Heart left ventricle (tissue), 16 donors: Measurements from ENCODE around the gene ACSM5. TPM values are rescaled to one million over a fixed set of nuclear protein-coding genes. Genes with fewer than 3 reads are reported as not detected.

Source experiments
- ATAC-seq, 4 donors: fragments of 200-7000 bp; cut with Tn5 transposase; one replicate each; pipeline ENCODE4 v1.9.1; 2020 to 2022; ENCODE audit warnings: moderate library complexity in 4 of 4, mild to moderate bottlenecking in 3 of 4, moderate number of reproducible peaks in 1 of 4
- DNase-seq, 5 donors: peaks; one replicate each; pipeline ENCODE4 v3.0.0-alpha.2; 2020
- H3K27ac ChIP-seq, 12 donors: fragments of 200-600 bp; sonication (generic) in 4 of 12; one replicate each; pipeline versions ENCODE4 v1.5.0 to v1.8.0; 2016 to 2022; ENCODE audit warnings: mild to moderate bottlenecking in 2 of 12
- H3K27me3 ChIP-seq, 9 donors: fragments of 200-600 bp; sonication (generic) in 2 of 9; one replicate each; pipeline versions ENCODE4 v1.5.1 to v1.8.0; 2016 to 2022; ENCODE audit warnings: mild to moderate bottlenecking in 3 of 9
- H3K36me3 ChIP-seq, 9 donors: fragments of 200-600 bp; sonication (generic) in 2 of 9; one replicate each; pipeline versions ENCODE4 v1.5.0 to v1.8.0; 2018 to 2022; ENCODE audit warnings: mild to moderate bottlenecking in 2 of 9
- H3K4me1 ChIP-seq, 12 donors: fragments of 200-600 bp; sonication (generic) in 4 of 12; one replicate each; pipeline versions ENCODE4 v1.5.0 to v1.8.0; 2016 to 2022; ENCODE audit warnings: mild to moderate bottlenecking in 3 of 12
- H3K4me3 ChIP-seq, 12 donors: fragments of 200-600 bp; sonication (generic) in 4 of 12; one replicate each; pipeline versions ENCODE4 v1.5.0 to v1.8.0; 2017 to 2022; ENCODE audit warnings: mild to moderate bottlenecking in 9 of 12, moderate library complexity in 4 of 12
- H3K9me3 ChIP-seq, 12 donors: fragments of 200-600 bp; sonication (generic) in 4 of 12; one replicate each; pipeline versions ENCODE4 v1.5.0 to v1.8.0; 2016 to 2022; ENCODE audit warnings: mild to moderate bottlenecking in 1 of 12
- POLR2A ChIP-seq, 2 donors: fragments of 450-650 bp; IDR thresholded peaks; one replicate each; pipeline ENCODE4 v1.6.1; 2017; ENCODE audit warnings: antibody characterized with exemption in 2 of 2, mild to moderate bottlenecking in 2 of 2, moderate library complexity in 2 of 2
- WGBS, 4 donors: extraction: QIAGEN DNeasy Blood & Tissue Kit in 2 of 4; methylation state at CpG; one replicate each; pipeline versions ENCODE4 v1.1.5 to v1.1.7; 2013 to 2018; 5-methylcytosine and 5-hydroxymethylcytosine counted together
- intact Hi-C, 10 donors: fragments of 100-400 bp; cut with DNase I; formaldehyde crosslinking; loops; one replicate each; pipeline versions ENCODE4 v1.11.1 to v1.14.2; 2022
- polyA plus RNA-seq, 2 donors: library from polyadenylated mRNA; stranded (reverse); fragments of 200-250 nt; gene quantifications; one replicate each; pipeline ENCODE4 v1.2.3, GENCODE V29; 2013
- total RNA-seq, 9 donors: library from RNA; depleted of rRNA in 2 of 9; stranded (reverse); fragments of >200 nt in 2 of 9; fragmentation: NEBNext Ultra II Directional in 3 of 9; extraction: Animal tissue kit (Norgen Biotek cat#: 25700) in 3 of 9; gene quantifications; one replicate each; pipeline versions ENCODE4 v1.1.0 to v1.2.4, GENCODE V29; 2016 to 2023
- TF ChIP-seq, protein P1 (sequence below), 12 donors: fragments of 200-600 bp; sonication (generic) in 4 of 12; IDR thresholded peaks; one replicate each; pipeline versions ENCODE4 v1.5.0 to v1.8.0; 2018 to 2022; ENCODE audit warnings: antibody characterized with exemption in 12 of 12, mild to moderate bottlenecking in 5 of 12
- donor health status: ischemic (EF 13 %, LVEDD 7.1; RV severe dilation, severe dysfunction).
- donor health status: healthy with polysubstance abuse.
- donor health status: DM: no; HTN: yes; CAD: no.
- donor health status: DM: no; HTN: no; CAD: no.
- donor health status: ischemic (EF 25% LVEDD 6.9; RV normal size, moderate dysfunction).
- donor health status: ischemic (EF 25% LVEDD 5.7; RV mildly dilated, moderate dysfunction).
- donor health status: healthy.
- donor health status: DM: yes; HTN: yes; CAD: no.
- donor health status: ischemic (EF 35%, LVEDD 5.7; RV mildly dilated, moderate dysfunction).
- donor health status: nonischemic (EF 11% LVEDD 7.7; RV severe dilation, severe dysfunction).
- donor health status: DM: yes; HTN: yes; CAD: no.
- donor health status: PGD.
- donor health status: ischemic (EF 29% LVEDD 5.4; RV normal size, mild dysfunction).
- donor health status: nonischemic (EF 23%, LVEDD 6.1; RV moderate dilation, normal function).

The ACSM5 gene
- total and polyA plus RNA-seq, 11 donors, result 0.17 to 12.6 (median 0.73) TPM; not detected in 1

DNA sequence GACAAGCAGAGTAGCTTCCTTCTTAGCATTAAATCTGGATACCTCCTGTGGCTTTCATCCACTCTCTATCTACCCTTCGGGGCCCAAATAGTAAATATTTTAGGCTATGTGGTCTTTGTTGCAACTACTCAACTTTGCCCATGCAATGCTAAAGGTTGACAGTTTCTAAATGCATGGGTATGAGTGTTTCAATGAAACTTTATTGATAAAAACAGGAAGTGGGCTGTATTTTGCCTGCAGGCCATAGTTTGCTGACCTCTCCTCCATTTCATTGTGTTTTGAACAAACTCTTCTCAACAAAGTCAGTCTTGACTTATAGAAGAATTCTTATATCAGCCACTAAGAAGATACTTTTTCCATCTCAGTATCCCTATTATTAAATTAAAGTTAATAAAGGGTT lies 76.1 kb downstream of the ACSM5 start:
- H3K27me3 ChIP-seq, result no peaks in the 10 kb centered on the region
- no peaks in the 10 kb centered on the region for H3K4me1 ChIP-seq
- TF ChIP-seq, protein P1, sequence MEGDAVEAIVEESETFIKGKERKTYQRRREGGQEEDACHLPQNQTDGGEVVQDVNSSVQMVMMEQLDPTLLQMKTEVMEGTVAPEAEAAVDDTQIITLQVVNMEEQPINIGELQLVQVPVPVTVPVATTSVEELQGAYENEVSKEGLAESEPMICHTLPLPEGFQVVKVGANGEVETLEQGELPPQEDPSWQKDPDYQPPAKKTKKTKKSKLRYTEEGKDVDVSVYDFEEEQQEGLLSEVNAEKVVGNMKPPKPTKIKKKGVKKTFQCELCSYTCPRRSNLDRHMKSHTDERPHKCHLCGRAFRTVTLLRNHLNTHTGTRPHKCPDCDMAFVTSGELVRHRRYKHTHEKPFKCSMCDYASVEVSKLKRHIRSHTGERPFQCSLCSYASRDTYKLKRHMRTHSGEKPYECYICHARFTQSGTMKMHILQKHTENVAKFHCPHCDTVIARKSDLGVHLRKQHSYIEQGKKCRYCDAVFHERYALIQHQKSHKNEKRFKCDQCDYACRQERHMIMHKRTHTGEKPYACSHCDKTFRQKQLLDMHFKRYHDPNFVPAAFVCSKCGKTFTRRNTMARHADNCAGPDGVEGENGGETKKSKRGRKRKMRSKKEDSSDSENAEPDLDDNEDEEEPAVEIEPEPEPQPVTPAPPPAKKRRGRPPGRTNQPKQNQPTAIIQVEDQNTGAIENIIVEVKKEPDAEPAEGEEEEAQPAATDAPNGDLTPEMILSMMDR (IDR thresholded peaks at IDR 0.05), result no peak
- no peak for TF ChIP-seq POLR2A (IDR thresholded peaks at IDR 0.05)
- no peaks in the 10 kb centered on the region for H3K36me3 ChIP-seq
- 82 to 93% (median 85%) methylated on average over 1 of the region's 1 CpG for WGBS, 4 donors
- ATAC-seq (no peak), DNase-seq (no peak)
- no peak overlapping the region for H3K27ac ChIP-seq
- intact Hi-C loops, result no loop called here
- H3K9me3 ChIP-seq, result no peaks in the 10 kb centered on the region
- H3K4me3 ChIP-seq, result no peak overlapping the region

Other genes starting within 250 kb of the ACSM5 start
- 1 to 10 TPM in 5 of 9 donors, not detected in 4; 1.3 to 4.0 (median 2.7) TPM for gene GP2, start 82.0 kb upstream of the ACSM5 start, total RNA-seq
- under 1 TPM in 1 of 2 donors, not detected in 1; 0.22 TPM for gene GP2, start 82.0 kb upstream of the ACSM5 start, polyA plus RNA-seq
- not detected for gene UMOD, start 56.8 kb upstream of the ACSM5 start, total RNA-seq
- not detected for gene UMOD, start 56.8 kb upstream of the ACSM5 start, polyA plus RNA-seq
- not detected for gene PDILT, start 4.8 kb upstream of the ACSM5 start, total RNA-seq
- not detected for gene PDILT, start 4.8 kb upstream of the ACSM5 start, polyA plus RNA-seq
- not detected for gene ACSM2A, start 42.0 kb downstream of the ACSM5 start, total RNA-seq
- gene ACSM2A, start 42.0 kb downstream of the ACSM5 start, polyA plus RNA-seq, result not detected
- under 1 TPM in 1 of 9 donors, not detected in 8; 0.14 TPM for gene ACSM2B, start 166.8 kb downstream of the ACSM5 start, total RNA-seq
- under 1 TPM in 1 of 2 donors, not detected in 1; 0.06 TPM for gene ACSM2B, start 166.8 kb downstream of the ACSM5 start, polyA plus RNA-seq